Mucosa of descending colon (tissue), 3 donors: ENCODE measurements around the gene GPAT2. TPM values are rescaled to one million over a fixed set of nuclear protein-coding genes. Genes with fewer than 3 reads are reported as not detected.
"Not testable (repeated sequence)": the region's sequence is repeated elsewhere in the genome, so short reads cannot be mapped to it uniquely, and the experiment has no call there.

Experiments
- ATAC-seq: fragments of 200-7000 bp; cut with Tn5 transposase; one replicate; pipeline ENCODE4 v1.9.1; 2020; ENCODE audit warnings: mild to moderate bottlenecking, moderate library complexity
- DNase-seq, 3 donors: peaks; one replicate each; pipeline ENCODE4 v3.0.0-alpha.2; 2020
- H3K36me3 ChIP-seq: fragments of 200-600 bp; one replicate; pipeline ENCODE4 v1.8.0; 2021; ENCODE audit warnings: low read depth, mild to moderate bottlenecking
- H3K4me1 ChIP-seq: fragments of 200-600 bp; one replicate; pipeline ENCODE4 v1.8.0; 2021; ENCODE audit warnings: low read depth, mild to moderate bottlenecking
- H3K4me3 ChIP-seq: fragments of 200-600 bp; one replicate; pipeline ENCODE4 v1.8.0; 2021; ENCODE audit warnings: mild to moderate bottlenecking
- H3K9me3 ChIP-seq: fragments of 200-600 bp; one replicate; pipeline ENCODE4 v1.8.0; 2021; ENCODE audit warnings: mild to moderate bottlenecking
- CTCF ChIP-seq: fragments of 200-600 bp; IDR thresholded peaks from one replicate; pipeline ENCODE4 v1.8.0; 2022; ENCODE audit warnings: antibody characterized with exemption, mild to moderate bottlenecking
- intact Hi-C, 2 donors: fragments of 100-400 bp; cut with DNase I in 1 of 2; cut with micrococcal nuclease in 1 of 2; formaldehyde crosslinking; loops; one replicate each; pipeline versions ENCODE4 v1.11.0 to v1.11.1; 2022; cut with DNase I, micrococcal nuclease
- total RNA-seq, 3 donors: library from RNA; stranded (reverse); fragmentation: NEBNext Ultra II Directional in 2 of 3; extraction: Animal tissue kit (Norgen Biotek cat#: 25700) in 2 of 3; gene quantifications; one replicate each; pipeline versions ENCODE4 v1.2.1 to v1.2.4, GENCODE V29; 2021 to 2023
- donor health status: DM: no; HTN: no; CAD: no; lungs with moderate emphysema.
- donor health status: DM: no; HTN: no; CAD: no.
- donor health status: DM: no; HTN: yes; CAD: no.

The GPAT2 gene
- total RNA-seq, 3 donors from 2014 or later = 3.2 to 3.3 (median 3.2) TPM

GRCh38 chr2:96009833-96010232 lies 24.9 kb downstream of the GPAT2 start:
- H3K4me1 ChIP-seq, H3K36me3 ChIP-seq, H3K9me3 ChIP-seq, H3K4me3 ChIP-seq, intact Hi-C loops: not testable (repeated sequence)
- DNase-seq = peak in 1 of 3 donors; percentile 63
- ATAC-seq = peak; percentile 74

- intact Hi-C loops, H3K4me1 ChIP-seq, DNase-seq, H3K4me3 ChIP-seq, H3K9me3 ChIP-seq, H3K36me3 ChIP-seq, ATAC-seq: not testable (repeated sequence)
These were observed 26.7 kb downstream of the GPAT2 start for GRCh38 chr2:96008051-96008450.

- H3K4me3 ChIP-seq, H3K36me3 ChIP-seq, ATAC-seq, intact Hi-C loops, DNase-seq, H3K9me3 ChIP-seq, H3K4me1 ChIP-seq: not testable (repeated sequence)
These were observed 28.5 kb downstream of the GPAT2 start for GRCh38 chr2:96006248-96006647.

- ATAC-seq = peak; percentile 94
- H3K9me3 ChIP-seq, H3K4me1 ChIP-seq, H3K36me3 ChIP-seq, intact Hi-C loops: not testable (repeated sequence)
- peak overlapping the region; percentile 17 for H3K4me3 ChIP-seq
- DNase-seq = peak; percentile 67 to 91 (median 69)
- peak; percentile 61 for TF ChIP-seq CTCF
These were observed 42.0 kb downstream of the GPAT2 start for GRCh38 chr2:95992520-95993272.

- H3K4me3 ChIP-seq = peak overlapping the region; percentile 17
- ATAC-seq (peak; percentile 73), DNase-seq (peak; percentile 25 to 58 (median 58))
- H3K36me3 ChIP-seq, H3K4me1 ChIP-seq, H3K9me3 ChIP-seq, intact Hi-C loops: not testable (repeated sequence)
These were observed 42.6 kb downstream of the GPAT2 start for GRCh38 chr2:95992102-95992501.

- H3K4me3 ChIP-seq = peak within 1 kb of the TSS; percentile 25
- DNase-seq (peak; percentile 69 to 80 (median 70)), ATAC-seq (peak; percentile 93)
- H3K4me1 ChIP-seq, intact Hi-C loops, H3K9me3 ChIP-seq, H3K36me3 ChIP-seq: not testable (repeated sequence)
These were observed 43.2 kb downstream of the GPAT2 start, which contains the start of gene ANKRD36C for GRCh38 chr2:95991351-95992094. ANKRD36C (minus strand) TSS chr2:95991824; CDS start chr2:95991708, 116 bp downstream.

- H3K9me3 ChIP-seq, ATAC-seq, intact Hi-C loops, H3K36me3 ChIP-seq, H3K4me3 ChIP-seq, H3K4me1 ChIP-seq: not testable (repeated sequence)
- peak; percentile 32 to 52 (median 47) for DNase-seq
These were observed 43.8 kb downstream of the GPAT2 start for GRCh38 chr2:95990884-95991283.

Other genes with a start within 250 kb of the GPAT2 start
- gene ANKRD36C, start 43.1 kb downstream of the GPAT2 start, total RNA-seq = 10 to 100 TPM; 22.2 to 45.8 (median 32.5) TPM
- under 1 TPM; 0.17 to 0.73 (median 0.36) TPM for gene ADRA2B, start 81.7 kb upstream of the GPAT2 start, total RNA-seq
- not detected for gene ASTL, start 103.6 kb upstream of the GPAT2 start, total RNA-seq
- 1 to 10 TPM; 1.5 to 2.3 (median 1.6) TPM for gene DUSP2, start 110.5 kb upstream of the GPAT2 start, total RNA-seq
- gene STARD7, start 173.9 kb upstream of the GPAT2 start, total RNA-seq = 100 to 1,000 TPM; 118 to 123 (median 122) TPM
- gene TMEM127, start 231.1 kb upstream of the GPAT2 start, total RNA-seq = 100 to 1,000 TPM in 1 of 3 donors, 10 to 100 TPM in 2; 82.3 to 136 (median 87.9) TPM
- 10 to 100 TPM; 57.5 to 67.1 (median 60.6) TPM for gene CIAO1, start 231.3 kb upstream of the GPAT2 start, total RNA-seq